Suprapubic skin (tissue), 4 donors: ENCODE measurements around the gene NOL12. TPM values are rescaled to one million over a fixed set of nuclear protein-coding genes. Genes with fewer than 3 reads are reported as not detected.

Experiments
- DNase-seq, 2 donors: peaks; one replicate each; pipeline ENCODE4 v3.0.0-alpha.2; 2019; ENCODE audit warnings: low spot score in 2 of 2
- H3K27ac ChIP-seq: fragments of 200-600 bp; sonication (generic); one replicate; pipeline ENCODE4 v1.5.1; 2019
- H3K27me3 ChIP-seq: fragments of 200-600 bp; sonication (generic); one replicate; pipeline ENCODE4 v1.5.1; 2019
- H3K36me3 ChIP-seq: fragments of 200-600 bp; sonication (generic); one replicate; pipeline ENCODE4 v1.5.1; 2019
- H3K4me1 ChIP-seq: fragments of 200-600 bp; sonication (generic); one replicate; pipeline ENCODE4 v1.5.1; 2019
- H3K4me3 ChIP-seq: fragments of 200-600 bp; sonication (generic); one replicate; pipeline ENCODE4 v1.5.1; 2019; ENCODE audit warnings: mild to moderate bottlenecking
- H3K9me3 ChIP-seq: fragments of 200-600 bp; sonication (generic); one replicate; pipeline ENCODE4 v1.5.1; 2019
- EP300 ChIP-seq: sonication (generic); formaldehyde crosslinking; IDR thresholded peaks from one replicate; pipeline ENCODE4 v1.6.1; 2017; ENCODE audit warnings: antibody characterized with exemption
- POLR2A ChIP-seq, 2 donors: fragments of 450-650 bp; IDR thresholded peaks; one replicate each; pipeline ENCODE4 v1.6.1; 2017; ENCODE audit warnings: antibody characterized with exemption in 2 of 2, mild to moderate bottlenecking in 2 of 2, moderate library complexity in 2 of 2
- POLR2AphosphoS5 ChIP-seq, 3 donors: sonication (generic); formaldehyde crosslinking; IDR thresholded peaks; one replicate each; pipeline ENCODE4 v1.6.1; 2017; ENCODE audit warnings: antibody characterized with exemption in 3 of 3
- WGBS: methylation state at CpG from one replicate; pipeline ENCODE4 v1.1.5; 2018; 5-methylcytosine and 5-hydroxymethylcytosine counted together
- total RNA-seq, 4 donors: library from RNA; depleted of rRNA; stranded (reverse); fragments of >200 nt; gene quantifications; one replicate each; pipeline ENCODE4 v1.1.0, GENCODE V29; 2016
- TF ChIP-seq, protein P1 (sequence below), 2 donors: fragments of 200-600 bp in 1 of 2; fragments of 450-650 bp in 1 of 2; sonication (generic) in 1 of 2; IDR thresholded peaks; one replicate each; pipeline ENCODE4 v1.5.1; 2016 to 2019; ENCODE audit warnings: antibody characterized with exemption in 2 of 2, mild to moderate bottlenecking in 1 of 2, moderate library complexity in 1 of 2

The NOL12 gene
- total RNA-seq, 4 donors from 2014 or later = 29.2 to 49.8 (median 40.7) TPM

DNA sequence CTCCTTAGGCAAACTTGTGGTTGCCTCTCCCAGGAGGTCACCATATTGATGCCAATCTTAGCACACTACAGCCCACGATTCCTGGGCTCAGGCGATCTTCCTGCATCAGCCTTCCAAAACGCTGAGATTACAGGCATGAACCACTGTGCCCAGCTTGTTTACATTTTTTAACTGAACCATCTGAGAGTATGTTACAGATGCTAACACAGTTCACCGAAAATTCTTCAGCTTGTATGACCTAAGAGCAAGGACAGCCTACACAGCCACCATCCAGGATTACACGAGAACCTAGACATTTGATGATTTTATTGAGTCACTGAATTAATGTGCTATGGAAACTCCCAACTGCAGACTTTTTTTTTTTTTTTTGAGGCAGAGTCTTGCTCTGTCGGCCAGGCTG is 16.6 kb upstream of the NOL12 start:
- 66% methylated on average over 6 of the region's 6 CpGs for WGBS
- H3K27ac ChIP-seq = no peak overlapping the region

DNA sequence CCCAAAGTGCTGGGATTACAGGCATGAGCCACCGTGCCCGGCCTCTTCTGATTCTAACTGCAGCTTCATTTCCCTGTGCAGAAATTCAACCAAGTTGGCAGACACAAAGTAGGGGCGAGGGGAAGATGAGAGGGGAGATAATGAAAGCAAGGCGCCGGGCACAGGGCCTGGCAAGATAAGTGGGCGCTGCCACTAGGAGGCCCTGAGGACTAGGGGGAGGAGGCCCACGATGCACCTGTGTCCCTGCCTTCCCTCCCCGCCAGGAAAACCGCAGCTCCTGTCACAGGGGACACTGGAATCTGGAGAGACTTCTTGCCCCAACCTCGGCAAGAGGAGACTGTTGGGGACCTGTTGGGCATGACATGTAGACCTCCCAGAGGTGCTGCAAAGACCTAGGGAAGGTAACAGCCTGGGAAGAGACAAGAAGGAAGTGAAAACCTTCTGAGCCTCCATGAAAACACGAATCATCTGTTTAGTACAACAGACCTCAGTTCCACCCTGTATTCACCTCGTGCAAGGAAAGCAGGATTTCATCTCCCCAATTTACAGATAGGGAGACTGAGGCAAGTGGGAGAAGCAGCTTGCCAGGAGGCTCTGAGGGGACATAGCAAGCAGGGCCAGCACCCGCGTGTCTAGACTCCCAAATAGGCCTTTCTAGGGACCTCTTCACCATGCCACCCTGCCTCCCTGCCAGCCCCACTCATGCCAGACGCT is 13.8 kb upstream of the NOL12 start:
- no peaks in the 10 kb centered on the region for H3K27me3 ChIP-seq
- no peaks in the 10 kb centered on the region for H3K9me3 ChIP-seq
- no peak overlapping the region for H3K4me3 ChIP-seq
- 64% methylated on average over 15 of the region's 15 CpGs for WGBS
- H3K27ac ChIP-seq = no peak overlapping the region
- H3K36me3 ChIP-seq = no peaks in the 10 kb centered on the region
- H3K4me1 ChIP-seq = peaks cover 48% of the 10 kb centered on the region
- DNase-seq = no peak
- TF ChIP-seq, protein P1, sequence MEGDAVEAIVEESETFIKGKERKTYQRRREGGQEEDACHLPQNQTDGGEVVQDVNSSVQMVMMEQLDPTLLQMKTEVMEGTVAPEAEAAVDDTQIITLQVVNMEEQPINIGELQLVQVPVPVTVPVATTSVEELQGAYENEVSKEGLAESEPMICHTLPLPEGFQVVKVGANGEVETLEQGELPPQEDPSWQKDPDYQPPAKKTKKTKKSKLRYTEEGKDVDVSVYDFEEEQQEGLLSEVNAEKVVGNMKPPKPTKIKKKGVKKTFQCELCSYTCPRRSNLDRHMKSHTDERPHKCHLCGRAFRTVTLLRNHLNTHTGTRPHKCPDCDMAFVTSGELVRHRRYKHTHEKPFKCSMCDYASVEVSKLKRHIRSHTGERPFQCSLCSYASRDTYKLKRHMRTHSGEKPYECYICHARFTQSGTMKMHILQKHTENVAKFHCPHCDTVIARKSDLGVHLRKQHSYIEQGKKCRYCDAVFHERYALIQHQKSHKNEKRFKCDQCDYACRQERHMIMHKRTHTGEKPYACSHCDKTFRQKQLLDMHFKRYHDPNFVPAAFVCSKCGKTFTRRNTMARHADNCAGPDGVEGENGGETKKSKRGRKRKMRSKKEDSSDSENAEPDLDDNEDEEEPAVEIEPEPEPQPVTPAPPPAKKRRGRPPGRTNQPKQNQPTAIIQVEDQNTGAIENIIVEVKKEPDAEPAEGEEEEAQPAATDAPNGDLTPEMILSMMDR (IDR thresholded peaks at IDR 0.05) = no peak
- no peak for TF ChIP-seq EP300
- no peak for TF ChIP-seq POLR2AphosphoS5 (IDR thresholded peaks at IDR 0.05)
- no peak for TF ChIP-seq POLR2A (IDR thresholded peaks at IDR 0.05)

More for the DNA sequence above, 16.6 kb upstream of the NOL12 start:
- no peak for TF ChIP-seq POLR2AphosphoS5 (IDR thresholded peaks at IDR 0.05)
- TF ChIP-seq, protein P1 (IDR thresholded peaks at IDR 0.05) = no peak
- TF ChIP-seq POLR2A (IDR thresholded peaks at IDR 0.05) = no peak
- TF ChIP-seq EP300 = no peak
- H3K4me1 ChIP-seq = peaks cover 22% of the 10 kb centered on the region
- H3K9me3 ChIP-seq = no peaks in the 10 kb centered on the region
- peaks cover 8% of the 10 kb centered on the region for H3K36me3 ChIP-seq
- no peak overlapping the region for H3K4me3 ChIP-seq
- no peak for DNase-seq
- H3K27me3 ChIP-seq = no peaks in the 10 kb centered on the region

DNA sequence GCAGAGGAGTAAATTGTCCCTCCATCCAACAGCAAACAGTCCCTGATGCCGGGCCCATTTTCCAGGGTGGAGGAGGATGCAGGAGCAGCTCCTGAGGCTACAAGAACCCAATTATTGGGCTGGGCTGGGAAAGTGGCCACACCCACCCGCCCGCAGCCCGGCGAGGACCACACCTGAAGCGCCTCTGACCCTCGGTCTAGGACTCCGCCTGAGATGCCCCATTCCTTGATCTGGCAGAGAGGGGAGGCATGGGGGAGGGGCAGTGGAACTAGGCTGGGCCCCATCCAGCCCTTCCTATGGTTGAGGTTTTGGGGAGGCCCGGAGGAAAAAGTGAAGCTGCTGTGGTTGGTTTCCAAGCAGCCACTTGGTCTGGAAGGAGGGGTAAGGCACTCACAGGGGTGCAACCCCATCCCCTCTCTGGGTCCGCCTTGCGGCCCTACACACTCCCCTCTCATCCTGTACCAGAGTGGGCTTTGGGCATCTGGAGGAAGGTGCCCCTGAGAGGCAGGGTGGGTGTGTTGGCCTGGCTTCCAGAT is 13.2 kb upstream of the NOL12 start:
- 47% methylated on average over 4 of the region's 11 CpGs for WGBS
- Histone ChIP-seq H3K9me3 (no peaks in the 10 kb centered on the region), H3K4me3 (no peak overlapping the region), H3K27me3 (no peaks in the 10 kb centered on the region), H3K4me1 (peaks cover 54% of the 10 kb centered on the region), H3K36me3 (no peaks in the 10 kb centered on the region), H3K27ac (no peak overlapping the region)
- no peak for DNase-seq
- TF ChIP-seq POLR2A (IDR thresholded peaks at IDR 0.05) (no peak), EP300 (no peak)

DNA sequence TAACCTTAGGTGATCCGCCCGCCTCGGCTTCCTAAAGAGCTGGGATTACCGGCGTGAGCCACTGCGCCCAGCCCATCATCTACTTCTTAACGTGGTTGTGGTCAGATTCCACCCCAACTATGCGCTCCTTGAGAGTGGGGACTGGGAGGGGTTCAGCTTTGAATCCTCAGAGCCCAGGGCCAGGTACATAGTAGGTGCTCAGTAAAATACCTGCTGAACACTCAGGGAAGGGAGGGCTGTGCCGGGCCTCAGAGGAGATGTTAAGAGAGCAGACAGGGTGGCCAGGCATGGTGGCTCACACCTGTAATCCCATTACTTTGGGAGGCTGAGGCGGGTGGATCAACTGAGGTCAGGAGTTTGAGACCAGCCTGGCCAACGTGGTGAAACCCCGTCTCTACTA is 11.9 kb upstream of the NOL12 start:
- no peak overlapping the region for H3K4me3 ChIP-seq
- no peak for DNase-seq
- no peaks in the 10 kb centered on the region for H3K27me3 ChIP-seq
- H3K27ac ChIP-seq = peak overlapping the region; percentile 80
- H3K4me1 ChIP-seq = peaks cover 65% of the 10 kb centered on the region
- no peaks in the 10 kb centered on the region for H3K9me3 ChIP-seq
- WGBS = 60% methylated on average over 4 of the region's 12 CpGs
- no peaks in the 10 kb centered on the region for H3K36me3 ChIP-seq
- TF ChIP-seq, protein P1 (IDR thresholded peaks at IDR 0.05) = no peak
- TF ChIP-seq EP300 = no peak
- no peak for TF ChIP-seq POLR2AphosphoS5 (IDR thresholded peaks at IDR 0.05)
- TF ChIP-seq POLR2A (IDR thresholded peaks at IDR 0.05) = no peak

DNA sequence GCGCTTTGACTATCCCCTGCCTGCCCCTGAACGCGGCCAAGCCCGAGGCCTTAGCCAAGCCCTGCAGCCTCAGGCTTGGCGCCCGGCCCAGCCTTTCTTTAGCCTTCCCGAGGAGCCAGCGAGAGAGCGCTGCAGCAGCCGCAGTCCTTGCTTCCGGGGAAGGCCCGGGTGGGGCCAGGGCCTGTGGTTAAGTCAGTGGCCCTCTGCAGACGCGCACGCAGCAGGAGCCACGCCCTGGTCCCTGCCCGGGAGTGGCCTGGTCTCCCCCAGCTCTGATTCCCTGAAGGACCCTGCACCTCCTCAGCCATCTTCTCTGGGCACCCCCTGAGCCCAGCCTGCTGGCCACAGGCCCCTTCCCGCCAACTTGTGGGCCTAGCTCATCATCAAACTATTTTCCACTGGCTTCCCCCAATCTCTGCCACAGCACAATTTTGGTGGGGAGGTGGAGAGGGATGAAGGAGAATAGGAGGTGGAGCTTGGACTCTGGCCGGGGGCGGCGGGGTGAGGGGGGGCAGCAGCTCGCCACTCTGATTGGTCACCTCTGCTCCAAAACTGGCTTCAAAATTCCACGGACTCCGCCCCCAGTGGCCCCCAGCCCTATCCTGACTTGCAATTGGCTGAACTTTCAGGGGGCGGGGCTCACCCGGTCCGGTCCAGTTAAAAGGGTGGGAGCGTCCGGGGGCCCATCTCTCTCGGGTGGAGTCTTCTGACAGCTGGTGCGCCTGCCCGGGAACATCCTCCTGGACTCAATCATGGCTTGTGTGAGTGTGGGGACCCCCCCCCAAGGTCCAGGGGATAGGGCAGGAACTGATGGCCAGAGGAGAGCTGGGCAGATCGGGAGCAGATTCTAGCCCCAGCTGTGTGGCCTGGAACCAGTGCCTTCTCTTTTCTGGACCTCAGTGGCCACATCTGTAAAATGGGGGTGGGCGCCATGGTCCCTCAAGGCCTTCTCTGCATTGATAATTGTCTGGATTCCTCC is 10.9 kb upstream of the NOL12 start, which contains the start of gene LGALS1:
Gene LGALS1 (plus strand): TSS at position 686 of the 979 bp plus-strand sequence. CDS start 67 bp downstream, at position 753.
- Histone ChIP-seq H3K27me3 (no peaks in the 10 kb centered on the region), H3K4me3 (peak within 1 kb of the TSS; percentile 52), H3K9me3 (no peaks in the 10 kb centered on the region), H3K27ac (peak within 1 kb of the TSS; percentile 80), H3K4me1 (peaks cover 65% of the 10 kb centered on the region), H3K36me3 (peaks cover 4% of the 10 kb centered on the region)
- peak; percentile 98 to 99 for DNase-seq
- TF ChIP-seq POLR2AphosphoS5 (IDR thresholded peaks at IDR 0.05) = peak in 2 of 3 donors; percentile 36 to 69
- peak in 1 of 2 donors; percentile 32 for TF ChIP-seq POLR2A (IDR thresholded peaks at IDR 0.05)
- TF ChIP-seq, protein P1 (IDR thresholded peaks at IDR 0.05) = no peak
- TF ChIP-seq EP300 = no peak
- 21% methylated on average over 12 of the region's 34 CpGs for WGBS
